DMS 273 (cell line): ENCODE data around the gene MYO5B.
A peak's percentile ranks its signal among the peaks of the same experiment; 100 is the strongest.

Experiments used
- DNase-seq: peaks from one replicate; lab custom pipeline; 2025; ENCODE audit not compliant: unreplicated experiment; lab: John Stamatoyannopoulos, UW

Gene MYO5B

DNA sequence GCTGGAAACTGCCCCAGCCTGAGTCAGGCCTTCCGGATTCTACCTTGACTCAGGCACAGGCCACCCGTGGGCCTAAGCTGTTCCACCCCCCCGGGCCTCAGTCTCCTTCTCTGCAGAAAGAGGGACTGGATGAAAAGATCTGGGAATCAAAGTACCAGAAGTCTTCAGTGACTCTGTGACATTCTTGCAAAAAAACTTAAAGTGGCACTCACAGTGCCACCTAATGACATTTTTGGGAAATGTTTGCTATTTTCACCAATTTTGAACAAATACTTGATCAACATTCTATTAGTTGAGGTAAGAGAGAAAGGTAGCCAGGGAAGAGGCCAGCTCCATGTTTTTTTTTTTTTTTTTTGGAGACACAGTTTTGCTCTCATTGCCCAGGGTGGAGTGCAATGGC, 333.3 kb downstream of the MYO5B start:
- peak; percentile 20 for DNase-seq

DNA sequence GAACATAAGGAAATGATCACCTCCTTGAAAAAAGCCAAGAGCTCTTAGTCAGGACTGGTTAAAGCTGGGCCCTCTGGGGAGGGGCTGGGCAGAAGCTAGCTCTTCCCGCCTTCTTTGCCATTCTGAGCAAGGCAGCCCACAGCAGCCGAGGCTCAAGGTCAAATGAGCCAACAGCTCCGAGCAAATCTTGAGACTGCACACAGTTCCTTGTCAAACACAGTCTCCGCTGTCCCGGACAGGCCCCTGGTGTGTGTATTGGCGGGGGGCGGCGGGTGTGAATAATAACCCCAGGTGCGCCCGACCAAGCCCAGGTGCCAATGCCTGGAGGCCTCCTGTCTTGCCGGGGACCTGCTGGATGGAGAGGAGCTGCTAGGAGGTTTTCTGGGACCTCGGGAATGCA, 335.2 kb downstream of the MYO5B start:
- DNase-seq, result no peak

DNA sequence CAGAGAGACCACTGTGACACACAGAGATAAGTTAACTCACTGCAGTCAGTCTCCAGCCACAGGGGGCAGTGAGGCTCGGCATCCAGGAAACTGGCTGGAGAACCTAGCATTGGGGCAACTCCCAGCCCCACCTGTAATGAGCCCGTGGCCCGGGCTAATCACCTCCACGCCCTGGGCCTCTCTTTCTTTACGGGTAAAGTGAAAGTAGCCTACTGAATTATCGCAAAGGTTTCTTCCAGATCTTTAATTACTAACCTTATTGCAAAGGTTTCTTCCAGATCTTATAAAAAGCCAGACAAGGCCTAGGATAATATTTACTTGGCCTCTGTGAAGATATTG, 336.0 kb downstream of the MYO5B start:
- no peak for DNase-seq

DNA sequence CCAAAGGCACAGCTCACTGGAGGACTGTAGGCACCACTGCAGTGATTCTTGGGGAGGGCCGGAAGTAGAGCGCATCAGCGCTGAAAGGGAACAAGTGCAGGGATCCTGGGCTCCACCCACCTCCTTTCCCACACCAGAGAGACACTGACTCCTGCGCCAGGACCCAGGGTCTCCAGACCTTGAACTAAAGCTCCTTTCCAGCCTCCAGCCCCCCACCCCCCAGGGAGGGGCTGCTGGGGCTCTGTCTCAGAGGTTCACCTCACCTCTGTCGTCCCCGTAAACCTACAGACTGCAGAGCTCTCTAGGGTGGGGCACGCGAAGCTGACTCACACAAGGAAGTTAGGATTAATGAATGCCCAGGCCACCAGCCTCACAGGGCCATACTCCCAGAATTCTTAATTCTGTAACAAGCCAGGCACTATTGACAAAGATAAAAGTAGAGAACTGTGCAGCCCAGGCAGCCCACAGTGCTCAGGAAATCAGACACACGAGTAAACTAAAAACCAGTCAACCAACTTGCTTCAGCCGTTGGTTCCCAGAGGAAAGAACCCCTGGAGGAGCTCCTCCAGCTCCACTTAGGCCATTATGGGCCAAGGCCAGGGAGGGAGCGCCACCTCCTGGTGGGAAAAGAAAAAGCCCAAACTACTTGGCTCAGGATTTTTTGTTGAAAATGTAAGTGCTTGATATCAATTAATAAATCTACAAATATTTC, 336.5 kb downstream of the MYO5B start:
- DNase-seq, result peak; percentile 90

DNA sequence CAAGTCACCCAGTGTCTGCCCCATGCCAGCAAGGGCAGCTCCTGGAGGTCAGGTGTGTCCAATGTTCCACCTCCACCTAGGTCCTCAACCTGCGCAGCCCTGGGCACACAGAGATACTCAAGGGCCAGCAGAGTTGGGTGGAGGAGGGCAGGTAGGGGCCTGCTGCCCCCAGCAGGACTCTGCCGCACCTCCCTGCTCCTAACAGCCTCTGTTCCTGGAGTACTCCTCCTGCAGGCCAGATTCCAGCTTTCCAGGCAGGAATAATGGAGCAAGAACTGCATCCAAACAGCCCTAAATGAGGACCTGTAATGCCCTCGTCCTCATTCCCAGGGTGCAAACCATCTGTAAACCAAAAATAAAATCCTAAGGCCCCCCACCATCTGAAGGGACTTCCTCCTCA, 337.2 kb downstream of the MYO5B start:
- DNase-seq, result peak; percentile 23

DNA sequence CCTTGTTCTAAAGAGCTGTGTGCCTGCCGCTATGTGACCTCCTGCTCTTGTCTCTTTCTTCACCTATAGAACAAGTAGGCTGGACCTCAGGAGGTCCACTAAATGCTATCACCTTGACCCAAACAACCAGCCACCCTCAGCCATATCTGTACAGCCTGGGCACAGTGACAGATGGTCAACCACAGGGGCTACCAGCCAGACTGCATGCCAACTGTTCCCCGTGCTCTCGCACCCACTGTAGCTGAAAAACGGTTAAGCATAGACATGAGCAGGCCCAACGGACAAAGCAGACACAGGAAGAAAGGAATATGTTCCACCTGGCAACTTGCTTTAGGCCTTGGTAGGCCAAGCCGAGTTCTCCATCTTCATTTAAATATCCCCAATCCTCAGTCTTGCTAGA, 338.5 kb downstream of the MYO5B start:
- peak; percentile 79 for DNase-seq

DNA sequence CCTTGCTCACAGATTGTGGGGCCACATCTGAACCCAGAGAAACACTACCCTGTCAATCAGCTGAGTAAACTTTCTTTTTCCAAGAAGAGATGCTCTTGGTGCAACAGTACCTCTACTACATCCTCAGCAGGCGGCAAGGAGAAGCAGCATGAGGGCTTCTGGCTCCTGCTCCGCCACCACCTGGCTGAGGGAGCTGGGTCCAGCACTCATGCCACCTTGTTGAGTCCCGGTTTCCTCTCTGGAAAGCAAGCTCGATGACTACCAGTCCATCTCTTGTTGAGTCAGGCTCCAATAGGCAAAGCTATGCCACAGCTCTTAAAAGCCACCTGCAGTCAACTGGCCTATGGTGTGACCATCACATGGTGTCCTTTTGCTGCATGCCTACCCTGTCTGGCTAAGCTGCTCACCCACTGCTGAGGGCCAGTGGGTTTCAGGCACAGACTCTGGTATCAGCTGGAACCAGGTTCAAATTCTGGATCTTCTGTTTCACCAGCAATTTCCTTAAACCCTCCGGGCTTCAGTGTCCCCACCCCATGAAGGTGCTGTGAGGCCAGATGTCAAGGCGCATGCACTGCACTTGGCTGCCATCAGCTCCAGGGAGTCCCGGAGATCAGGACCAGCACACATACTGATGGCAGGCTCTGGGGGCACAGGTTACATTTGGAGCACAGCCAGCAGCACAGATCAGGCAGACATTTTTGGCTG, 339.1 kb downstream of the MYO5B start:
- DNase-seq, result no peak

DNA sequence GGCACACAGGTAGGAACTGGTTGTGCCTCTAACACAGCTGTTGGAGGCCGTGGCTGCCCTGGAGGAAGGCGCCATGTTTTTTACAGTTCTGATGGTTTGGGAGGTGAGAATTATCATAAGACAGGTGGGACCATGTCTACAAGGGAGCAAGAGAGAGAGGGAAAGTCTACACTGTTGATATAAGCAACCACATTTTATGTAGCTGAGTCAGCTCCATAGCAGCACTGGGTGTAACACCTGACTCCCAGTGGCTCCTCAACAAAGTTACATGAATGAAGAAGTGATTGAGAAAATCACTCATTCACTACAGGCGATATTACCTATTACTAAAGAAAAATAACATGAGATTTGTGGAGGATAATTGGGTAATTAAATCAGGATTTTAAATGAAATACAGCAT, 340.3 kb downstream of the MYO5B start:
- DNase-seq, result no peak

DNA sequence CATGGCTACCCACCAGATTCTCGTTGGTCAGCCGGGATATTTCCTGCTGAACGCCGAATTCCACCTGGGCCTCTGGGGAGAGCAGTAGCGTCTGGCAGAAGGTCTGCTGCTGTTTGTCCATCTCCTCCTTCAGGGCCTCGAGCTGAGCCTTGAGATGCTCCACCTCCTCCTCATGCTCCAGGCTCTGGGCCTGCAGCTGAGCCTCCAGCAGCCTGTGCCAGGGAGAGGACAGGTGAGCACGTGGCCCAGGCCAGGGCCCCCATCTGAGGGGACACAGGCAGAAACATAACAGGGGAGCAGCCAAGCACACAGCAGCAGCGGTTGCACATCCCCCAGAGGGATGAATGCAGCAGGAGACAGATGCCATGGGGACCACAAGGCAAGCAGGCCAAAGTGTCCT, 341.5 kb downstream of the MYO5B start:
- no peak for DNase-seq

DNA sequence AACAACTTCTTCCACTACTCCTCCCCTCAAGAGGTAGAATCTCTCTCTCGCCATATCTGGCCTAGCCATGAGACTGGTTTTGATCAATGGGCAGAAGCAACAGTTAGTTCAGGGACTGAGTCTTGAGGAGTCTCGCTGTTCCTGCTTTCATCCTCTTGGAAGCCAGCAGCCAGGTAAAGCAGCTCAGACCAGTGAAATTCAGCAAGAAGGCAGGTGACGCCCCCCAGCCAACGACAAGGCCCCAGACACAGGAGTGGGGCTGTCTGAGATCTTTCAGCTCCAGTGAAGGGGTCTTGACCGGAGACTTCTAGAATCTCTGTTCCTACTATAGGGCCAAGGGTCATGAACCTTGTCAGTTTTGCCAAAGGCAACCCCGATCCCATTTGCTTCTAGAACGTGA, 341.9 kb downstream of the MYO5B start:
- no peak for DNase-seq

DNA sequence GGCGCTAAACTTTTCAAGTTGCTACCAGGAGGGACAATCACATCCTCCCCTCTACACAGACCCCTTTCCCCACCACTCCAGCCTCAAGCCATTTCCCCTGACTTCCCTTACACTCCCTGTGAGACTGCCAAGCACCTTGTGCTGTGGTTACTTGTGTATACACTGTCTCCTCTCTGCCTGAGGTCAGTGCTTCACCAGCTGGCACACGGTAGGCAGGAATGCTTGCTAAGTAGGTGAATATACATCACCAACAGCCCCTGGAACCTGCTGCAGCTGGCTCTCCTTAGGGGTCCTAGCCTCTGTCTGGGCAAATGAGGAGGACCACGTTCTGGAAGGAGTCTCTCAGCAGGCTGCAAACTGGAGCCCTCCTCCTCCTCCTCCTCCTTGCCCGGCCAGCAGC, 343.3 kb downstream of the MYO5B start:
- DNase-seq, result peak; percentile 22

DNA sequence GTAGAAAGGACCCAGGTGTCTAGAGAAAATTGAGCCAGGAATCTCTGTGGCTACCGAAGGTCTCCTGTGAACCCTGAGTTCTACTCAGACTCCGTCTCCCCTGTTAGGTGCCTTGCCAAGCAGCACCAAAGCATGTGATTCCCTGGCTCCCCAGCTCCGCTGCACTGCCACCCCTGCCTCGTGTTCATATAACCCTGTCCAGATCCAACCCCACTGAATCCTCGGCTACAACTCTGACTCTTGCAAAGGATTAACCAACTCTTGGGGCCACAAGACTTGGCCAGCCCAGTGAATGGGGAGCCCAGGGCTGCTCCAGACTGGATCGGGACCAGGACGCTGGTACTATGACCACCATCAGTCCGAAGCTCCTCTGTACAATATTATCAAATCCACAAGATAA, 344.3 kb downstream of the MYO5B start:
- DNase-seq, result no peak

DNA sequence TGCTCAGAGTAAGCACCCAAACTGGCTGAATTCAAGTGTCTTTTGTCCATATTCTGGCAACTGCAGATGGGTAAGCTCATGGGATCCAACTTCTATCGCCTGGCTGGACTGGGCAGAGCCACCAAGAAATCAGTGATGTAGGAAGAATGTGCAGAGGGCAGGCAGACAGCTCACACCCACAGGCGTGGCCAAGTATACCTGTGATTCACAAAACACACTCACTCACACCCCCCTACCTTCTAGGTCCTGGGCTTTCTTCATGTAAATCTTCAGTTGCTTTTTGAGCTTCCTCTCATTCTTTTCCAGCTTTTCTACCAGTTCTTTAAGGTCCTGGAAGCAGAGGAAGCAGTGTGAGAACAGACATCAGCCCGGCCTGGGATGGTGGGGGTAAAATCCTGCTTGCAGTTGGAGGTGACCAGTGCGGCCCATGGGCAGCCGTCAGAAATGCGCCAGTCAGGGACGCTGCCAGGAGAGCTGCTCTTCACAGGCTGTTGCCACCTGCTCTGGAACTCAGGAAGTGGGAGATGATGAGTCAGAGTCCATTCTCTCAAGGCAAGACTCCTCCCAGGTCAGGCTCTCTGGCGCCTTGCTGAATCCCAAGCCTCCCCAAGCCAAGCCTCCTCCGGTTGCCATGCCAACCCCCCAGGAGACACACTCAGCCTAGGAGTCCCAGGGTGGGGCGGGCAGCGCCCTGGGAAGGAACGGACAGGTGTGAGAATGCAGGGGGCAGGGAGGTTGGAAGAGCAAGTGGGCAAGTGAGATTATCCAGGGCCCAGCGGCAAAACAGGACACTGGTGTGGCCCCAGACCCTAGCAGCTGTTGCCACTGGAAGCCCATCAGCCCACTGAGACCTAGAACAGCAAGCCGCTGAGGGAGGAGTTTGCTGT, 345.4 kb downstream of the MYO5B start:
- DNase-seq, result peak; percentile 87

DNA sequence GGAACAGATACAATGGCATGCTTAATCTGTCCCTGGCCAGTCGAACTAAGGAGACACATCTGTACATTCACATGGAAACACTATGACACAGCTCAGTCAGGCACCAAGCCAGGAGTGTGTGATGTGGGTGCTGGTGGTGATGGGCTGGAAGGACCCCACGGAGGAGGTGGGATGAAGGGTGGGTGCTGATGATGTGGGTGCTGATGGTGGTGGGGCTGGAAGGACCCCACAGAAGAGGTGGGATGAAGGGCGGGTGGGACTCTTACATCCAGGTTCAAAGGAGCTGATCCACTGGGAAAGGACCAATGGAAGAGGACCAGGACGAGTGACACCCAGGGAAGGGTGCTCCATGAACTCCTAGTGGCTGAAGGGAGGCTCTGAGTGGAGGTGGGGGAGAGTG, 346.8 kb downstream of the MYO5B start:
- DNase-seq, result no peak

DNA sequence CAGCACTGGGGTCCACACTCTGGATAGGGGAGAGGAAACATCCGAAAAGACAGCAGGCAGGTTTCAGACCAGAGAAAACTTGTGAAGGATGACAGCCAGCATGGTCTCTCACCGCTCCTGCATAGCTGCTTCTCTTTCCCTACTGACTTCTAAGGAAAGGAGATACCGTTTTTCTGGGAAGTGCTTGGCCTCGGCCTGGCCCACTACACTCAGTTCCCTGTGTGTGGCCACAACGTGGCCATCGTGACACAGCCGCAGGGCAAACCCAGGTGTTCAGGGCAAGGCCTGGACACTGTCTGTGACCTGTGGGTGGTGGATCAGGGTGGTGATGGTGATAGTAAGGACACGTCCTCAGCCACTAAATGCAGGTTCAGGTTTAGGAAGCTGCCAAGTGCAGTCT, 347.4 kb downstream of the MYO5B start:
- no peak for DNase-seq

DNA sequence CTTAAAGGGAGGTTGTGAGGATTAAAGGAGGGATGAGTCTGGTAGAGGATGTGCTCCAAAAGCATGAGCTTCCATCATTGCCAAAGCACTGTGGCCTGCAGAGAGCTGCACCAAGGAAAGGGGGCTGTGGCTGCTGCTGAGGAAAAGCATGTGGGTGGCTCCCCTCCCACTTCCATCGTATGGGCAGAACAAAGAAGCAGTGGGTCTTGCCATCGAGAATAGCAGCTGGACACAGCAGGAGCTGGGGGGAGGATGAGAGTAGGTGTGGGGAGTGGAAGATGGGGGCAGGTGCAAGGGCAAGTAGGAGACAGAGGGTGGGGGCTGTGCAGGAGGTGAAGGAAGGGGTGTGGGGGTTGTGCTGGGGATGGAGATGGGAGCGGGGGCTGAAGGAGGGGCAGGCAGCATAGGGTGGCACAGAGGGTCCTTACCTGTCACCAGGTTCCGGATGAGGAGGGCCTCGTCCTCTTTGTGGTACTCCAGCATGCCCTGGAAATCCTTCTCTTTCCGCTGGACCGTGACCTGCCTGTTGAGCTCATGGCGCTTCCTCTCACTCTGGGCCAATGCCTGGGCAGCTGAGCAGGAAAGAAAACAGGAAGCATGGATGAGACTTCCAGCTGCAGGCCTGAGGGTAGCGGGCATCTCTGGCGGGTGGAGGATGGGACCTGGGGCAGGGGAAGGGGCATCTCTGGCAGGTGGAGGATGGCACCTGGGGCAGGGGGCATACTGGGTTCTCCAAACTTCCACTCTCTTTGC, 348.1 kb downstream of the MYO5B start:
- DNase-seq, result no peak

DNA sequence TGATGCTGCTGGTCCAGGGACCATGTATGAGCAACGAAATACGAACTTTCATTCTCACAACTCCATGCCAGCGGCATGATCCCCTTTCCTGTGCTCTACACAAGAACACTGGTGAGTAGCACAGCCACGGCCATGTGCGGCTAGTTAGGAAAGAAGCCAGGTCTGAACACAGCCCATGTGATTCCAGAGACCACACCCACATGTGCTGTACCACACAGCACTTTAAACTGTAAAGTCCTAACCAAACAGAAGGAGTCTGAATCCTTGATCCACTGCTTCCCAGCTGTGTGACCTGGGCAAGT, 348.6 kb downstream of the MYO5B start:
- DNase-seq, result no peak

DNA sequence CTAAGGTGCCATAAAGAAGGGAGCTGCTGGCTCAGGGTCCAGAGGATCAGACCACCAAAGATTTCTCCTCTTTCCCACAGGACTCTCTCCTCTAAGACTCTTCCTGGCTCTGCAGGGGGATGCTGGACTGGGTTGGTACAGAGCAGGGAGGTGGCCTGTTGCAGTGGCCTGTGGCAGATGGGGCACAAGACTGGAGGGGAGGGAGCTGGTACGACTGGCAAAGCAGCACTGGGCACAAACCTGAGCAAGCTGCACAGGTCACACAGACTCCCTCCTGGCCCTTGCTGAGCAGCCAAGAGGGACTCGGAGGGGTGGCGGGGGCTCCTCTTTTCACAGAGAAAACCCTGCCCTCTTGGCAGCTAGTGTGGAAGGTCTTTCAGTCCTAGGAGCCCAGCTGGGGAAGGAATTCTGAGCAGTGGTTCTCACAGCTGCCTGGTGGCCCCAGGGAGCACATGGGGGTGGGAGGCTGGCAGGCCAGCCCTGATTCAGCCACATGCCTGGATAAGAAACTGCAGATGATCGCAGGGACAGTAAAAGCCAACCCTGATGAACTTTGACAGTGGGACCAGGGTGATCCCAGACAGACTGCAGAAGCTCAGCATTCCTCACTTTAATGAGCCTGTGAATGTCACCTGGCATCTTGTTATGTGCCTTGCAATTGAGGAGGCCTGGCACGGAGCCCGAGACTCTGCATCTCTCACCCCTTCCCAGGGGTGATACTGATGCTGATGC, 349.2 kb downstream of the MYO5B start:
- DNase-seq, result peak; percentile 59

DNA sequence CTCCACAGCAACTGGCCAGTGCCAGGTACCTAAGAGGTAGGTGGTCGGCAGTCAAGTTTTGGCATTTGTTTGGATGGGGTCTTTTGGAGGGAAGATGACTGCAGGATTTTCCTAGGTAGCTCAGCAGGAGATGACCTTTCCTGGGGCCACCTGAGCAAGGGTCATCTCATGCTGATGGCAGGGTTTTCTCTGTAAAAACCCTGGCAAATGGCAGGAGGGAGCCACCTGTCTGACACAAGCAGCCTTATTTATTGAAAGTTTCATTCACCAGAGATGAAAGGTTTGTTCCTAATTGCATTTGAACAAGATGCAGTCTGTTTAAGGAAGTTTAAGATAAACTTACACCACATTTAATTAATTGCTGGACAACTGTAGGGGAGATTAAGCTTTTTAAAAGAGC, 350.0 kb downstream of the MYO5B start:
- no peak for DNase-seq

DNA sequence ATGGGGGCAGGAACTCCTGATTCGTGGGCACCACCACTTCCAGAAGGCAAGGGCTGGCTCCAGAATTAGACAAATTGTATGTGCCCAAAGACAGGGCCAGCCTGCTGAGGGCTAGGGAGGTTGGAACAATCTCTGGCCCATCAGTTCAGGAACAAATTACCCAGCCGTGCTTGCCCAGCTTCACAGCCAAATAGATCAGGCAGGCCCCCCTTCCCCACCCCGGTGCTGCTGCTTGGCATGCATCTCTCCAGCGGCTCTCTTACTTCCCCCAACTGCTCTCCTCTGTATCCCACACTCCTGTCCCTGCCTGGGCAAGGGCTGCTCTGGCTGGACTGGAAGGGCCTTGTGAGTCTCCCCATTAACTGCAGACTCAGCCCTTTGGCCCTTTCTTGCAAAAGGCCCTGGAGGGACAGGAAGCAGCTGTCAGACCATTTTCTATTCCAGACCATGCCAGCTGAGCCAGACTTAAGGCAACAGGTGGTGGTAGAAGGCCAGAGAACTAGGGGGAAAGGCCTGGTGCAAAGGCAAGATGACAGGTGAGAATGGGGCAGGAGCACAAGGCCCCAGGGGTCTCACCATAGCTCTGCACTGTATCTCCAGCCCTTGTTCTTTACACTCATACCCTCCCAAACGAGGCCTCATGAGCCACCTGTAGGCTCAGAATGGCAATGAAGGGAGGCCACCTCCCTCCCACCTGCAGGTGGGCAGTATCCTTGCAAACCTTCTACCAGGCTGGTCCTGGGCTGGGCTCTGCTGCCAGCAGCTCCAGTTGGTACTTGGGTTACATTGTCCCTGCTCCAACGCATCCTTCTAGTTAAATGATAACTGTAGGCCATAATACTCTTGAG, 350.9 kb downstream of the MYO5B start:
- DNase-seq, result peak; percentile 39
